Activated CD4-positive, CD25-positive, alpha-beta regulatory T cell treated with anti-CD3 and anti-CD28 coated beads, Interleukin-2, amount 50 U/mL, for 24 hours (primary cell): ENCODE data around the gene CBLIF.
"Not testable (repeated sequence)": the region's sequence is repeated elsewhere in the genome, so short reads cannot be mapped to it uniquely, and the experiment has no call there.

Experiments used
- ATAC-seq, 2 donors: fragments of 150-1000 bp; cut with Tn5 transposase; one replicate each; pipeline ENCODE4 v1.10.0; 2021; ENCODE audit warnings: mild to moderate bottlenecking in 1 of 2, moderate library complexity in 1 of 2

Gene CBLIF

DNA sequence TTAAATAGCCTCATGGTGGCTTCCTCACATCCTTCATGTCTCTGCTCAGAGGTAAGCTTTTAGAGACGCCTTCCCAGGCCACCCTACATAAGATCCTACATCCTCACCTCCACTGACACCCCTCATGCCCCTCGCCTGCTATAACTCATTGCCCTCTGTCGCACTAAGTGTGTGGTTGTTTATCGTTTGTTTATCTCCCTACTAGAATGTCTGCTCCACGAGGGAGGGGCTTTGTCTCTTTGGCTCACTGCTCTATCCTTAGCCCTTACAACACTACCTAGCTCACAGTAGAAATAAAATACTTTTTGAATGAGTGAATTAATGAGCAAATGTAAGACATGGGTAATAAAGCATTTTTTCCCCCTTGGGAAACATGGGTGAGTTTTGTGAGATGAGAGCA, 1.3 kb upstream of the CBLIF start:
- no peak for ATAC-seq

DNA sequence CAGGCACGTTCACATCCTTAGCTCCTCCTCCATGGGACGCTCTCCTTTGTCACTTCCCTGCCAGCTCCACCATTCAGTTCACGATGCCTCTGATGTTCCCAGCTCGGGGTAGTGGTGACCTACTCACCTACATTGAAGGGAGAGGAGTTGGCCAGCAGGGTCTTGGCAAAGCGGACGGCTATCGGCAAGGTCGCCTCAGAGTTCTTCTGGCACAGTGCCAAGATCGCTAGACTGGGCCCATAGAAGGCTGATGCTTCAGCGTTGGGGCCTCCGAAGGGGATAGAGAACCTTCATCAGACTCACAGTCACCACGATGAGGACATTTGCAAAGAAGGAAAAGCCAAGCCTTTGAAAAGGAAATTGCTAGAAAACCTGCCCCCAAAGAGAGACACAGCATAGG, 3.0 kb downstream of the CBLIF start:
- no peak for ATAC-seq

DNA sequence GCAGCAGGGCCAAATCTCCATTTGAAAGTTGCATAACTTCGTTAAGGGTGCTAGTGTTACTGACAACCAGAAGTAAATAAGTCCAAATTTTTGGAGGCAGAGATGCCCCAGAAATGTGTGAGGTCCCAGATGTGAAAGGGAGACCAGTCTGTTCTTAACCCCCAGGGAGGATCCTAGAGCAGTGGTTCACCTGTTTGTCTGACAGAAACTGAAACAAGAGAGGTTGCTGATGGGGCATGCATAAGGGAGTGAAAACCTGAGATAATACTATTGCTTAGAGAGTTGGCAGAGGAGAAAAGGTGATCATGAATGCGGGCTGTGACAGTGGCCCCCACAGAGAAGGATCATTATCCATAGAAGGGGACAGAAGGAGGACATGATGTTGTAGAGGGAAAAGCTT, 3.8 kb downstream of the CBLIF start:
- ATAC-seq, result no peak

DNA sequence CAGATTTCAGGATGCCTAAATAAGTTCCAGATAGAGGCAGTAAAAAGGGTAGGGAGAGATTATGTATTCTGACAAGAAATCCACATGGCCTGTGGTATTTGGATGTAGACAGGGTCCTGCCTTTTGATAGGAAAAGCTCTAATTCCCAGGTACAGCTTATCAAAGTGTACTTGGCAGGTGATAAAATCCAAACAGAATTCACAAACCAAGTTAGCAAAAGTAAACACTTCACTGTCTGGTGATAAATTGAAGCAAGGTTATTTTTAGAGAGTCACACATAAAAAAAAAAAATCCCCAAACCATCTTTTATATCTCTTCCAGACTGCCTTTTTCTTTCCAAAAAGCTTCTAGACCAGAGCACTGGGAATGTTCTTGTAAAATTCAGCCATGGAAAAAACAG, 5.7 kb downstream of the CBLIF start:
- no peak for ATAC-seq

DNA sequence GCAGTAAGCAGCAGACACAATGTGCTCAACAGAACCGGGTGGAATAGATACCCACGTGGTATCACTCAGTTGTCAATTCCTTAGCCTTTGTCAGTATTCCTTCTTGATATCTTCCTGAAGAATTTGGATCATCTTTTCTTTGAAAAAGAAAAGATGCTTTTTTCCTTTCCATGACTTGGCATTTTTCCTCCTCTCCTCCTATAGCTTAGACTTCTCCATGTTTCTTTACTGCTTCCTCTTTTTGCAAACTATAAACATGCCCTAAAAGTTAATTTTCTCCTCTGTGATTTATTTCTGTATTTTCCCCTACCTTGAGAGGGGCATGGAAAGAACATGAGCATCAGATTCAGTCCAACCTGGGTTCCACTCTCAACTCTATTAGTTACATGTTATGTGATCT, 11.7 kb downstream of the CBLIF start:
- no peak for ATAC-seq

DNA sequence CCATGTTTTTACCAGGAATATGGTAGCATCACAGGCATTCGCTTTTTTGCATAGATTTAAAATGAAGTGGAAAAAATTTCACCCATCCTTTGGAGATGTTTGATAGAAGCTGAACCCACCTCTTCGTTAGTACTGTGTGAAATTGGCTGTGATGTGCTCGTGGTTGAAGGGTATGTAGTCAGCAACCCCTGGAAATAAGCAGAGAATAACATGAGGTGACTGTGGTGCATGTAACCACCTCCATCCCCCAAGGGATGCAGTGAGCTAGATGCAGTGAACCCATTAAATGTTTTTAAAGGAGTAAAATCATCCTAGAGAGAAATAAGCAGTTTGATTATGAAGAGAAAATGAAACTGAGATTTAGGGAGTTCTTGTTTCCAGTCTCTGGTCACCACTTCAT, 15.9 kb downstream of the CBLIF start:
- ATAC-seq, result no peak

DNA sequence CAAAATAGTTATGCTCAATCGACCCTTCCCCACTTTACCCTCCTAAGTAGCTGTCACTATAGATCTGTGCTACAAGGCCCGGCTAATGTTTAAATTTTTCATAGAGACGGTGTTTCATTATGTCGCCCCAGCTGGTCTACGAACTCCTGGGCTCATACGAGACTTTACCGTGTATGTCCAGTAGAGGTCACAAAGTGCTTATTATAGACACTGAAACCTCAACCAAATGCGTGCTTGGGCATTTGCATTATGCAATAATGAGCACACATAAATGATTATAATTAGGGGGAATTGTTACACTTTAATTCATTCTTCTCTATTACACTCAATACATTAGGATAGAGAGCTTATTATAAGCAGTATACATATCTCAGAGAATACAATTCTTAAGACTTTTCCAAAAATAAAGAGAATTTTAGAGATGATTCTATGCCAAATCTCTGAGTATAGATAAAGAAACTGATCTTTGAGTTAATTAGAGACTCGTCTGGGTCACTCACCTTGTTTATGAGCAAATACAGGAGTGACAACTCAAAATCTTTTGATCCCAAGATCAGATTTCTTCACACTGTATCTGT, 22.2 kb downstream of the CBLIF start:
- ATAC-seq, result peak; percentile 21 to 58

DNA sequence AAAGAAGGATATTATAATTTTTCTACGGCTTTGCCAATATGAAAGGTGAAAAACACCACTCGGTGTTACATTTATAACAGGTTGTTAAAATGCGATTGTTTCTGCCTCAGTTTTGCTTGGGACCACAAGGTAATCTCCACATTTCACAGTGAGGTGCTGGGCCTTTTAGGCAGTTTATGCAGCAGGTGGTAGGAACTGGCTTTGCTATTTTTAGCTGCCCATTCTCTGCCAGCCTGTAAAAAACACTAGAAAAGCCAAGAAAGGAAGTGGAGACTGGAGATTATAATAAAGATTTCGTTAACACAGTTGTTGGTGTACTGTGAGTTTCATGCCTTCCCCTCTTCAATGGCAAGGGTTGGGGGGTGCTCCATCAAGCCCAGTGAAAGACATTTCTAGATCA, 26.7 kb downstream of the CBLIF start:
- ATAC-seq, result no peak

DNA sequence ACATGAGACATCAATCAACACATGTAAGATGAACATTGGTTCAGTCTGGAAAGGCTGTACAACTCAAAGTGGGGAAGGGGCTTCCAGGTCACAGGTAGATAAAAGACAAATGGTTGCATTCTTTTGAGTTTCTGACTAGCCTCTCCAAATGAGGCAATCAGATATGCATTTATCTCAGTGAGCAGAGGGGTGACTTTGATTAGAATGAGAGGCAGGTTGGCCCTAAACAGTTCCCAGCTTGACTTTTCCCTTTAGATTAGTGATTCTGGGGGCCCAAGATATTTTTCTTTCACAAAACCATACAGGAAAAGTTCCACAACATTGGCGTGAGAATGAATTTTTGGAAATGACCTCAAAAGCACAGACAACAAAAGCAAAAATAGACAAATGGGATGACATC, 28.9 kb downstream of the CBLIF start:
- not testable (repeated sequence) for ATAC-seq

DNA sequence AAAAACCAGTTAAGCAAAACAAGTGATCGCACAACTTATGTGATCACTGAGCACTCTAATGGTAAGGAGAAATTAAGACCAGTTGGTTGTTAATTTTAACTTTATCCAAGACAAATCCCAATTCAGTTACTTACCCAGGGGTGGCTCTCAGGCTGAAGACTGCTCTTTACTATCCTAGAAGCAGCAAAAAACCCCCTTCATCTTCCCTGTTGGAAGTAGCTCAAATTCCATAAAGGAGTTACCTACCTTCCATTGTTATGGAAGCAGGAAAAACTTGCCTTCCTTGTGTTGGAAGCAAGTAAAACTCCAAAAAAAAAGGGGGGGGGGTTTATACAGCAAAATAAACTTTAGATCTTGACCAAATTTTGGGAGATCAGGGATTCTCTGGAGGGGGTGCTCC, 29.5 kb downstream of the CBLIF start:
- ATAC-seq, result no peak

DNA sequence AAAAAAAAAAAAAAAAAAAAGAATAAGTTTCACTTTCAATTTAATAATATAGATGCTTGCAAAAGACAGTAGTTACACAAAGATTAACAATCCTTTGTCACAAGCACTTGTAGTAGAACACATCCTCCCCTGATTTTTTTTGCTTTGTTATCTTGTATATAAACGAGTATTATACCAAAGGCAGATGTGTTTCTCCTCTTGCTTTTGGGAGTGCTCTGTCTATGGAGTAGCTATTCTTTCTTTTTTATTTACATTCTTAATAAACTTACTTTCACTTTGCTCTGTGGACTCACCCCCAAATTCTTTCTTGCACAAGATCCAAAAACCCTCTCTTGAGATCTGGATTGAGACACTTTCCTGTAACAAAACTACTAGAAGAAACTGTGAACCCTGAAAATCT, 31.3 kb downstream of the CBLIF start:
- ATAC-seq, result no peak

DNA sequence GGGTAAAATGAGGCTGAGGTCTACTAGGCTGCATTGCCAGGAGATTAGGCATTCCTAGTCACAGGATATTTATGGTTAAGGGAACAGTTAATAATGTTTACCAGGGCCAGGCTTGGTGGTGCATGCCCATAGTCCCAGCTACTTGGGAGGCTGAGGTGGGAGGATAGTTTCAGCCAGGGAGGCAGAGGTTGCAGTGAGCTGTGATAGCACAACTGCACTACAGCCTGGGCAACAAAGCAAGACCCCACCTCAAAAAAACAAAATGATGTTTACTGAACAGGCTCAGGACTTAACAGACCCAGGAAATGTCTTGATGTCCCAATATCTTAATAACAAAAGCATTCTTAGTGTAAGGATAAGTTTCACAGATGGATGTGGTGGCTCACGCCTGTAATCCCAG, 31.9 kb downstream of the CBLIF start:
- no peak for ATAC-seq

DNA sequence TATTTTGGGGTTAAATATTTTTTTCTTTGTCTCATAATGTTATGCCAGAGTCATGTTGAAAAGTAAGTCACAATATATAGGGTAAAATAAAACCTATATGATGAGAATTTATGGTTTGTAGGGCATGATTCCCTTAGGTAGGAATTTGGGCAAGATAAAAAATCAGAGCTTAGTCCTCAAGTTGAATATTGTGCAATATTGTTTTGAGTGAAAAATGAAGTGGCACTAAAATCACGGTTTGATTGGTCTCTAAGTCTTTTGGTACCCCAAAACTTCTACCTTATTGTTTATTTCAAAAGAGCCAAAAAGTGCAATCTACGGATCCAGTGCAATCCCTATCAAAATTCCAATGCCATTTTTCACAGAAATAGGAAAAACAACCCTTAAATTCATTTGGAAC, 33.1 kb downstream of the CBLIF start:
- no peak for ATAC-seq

DNA sequence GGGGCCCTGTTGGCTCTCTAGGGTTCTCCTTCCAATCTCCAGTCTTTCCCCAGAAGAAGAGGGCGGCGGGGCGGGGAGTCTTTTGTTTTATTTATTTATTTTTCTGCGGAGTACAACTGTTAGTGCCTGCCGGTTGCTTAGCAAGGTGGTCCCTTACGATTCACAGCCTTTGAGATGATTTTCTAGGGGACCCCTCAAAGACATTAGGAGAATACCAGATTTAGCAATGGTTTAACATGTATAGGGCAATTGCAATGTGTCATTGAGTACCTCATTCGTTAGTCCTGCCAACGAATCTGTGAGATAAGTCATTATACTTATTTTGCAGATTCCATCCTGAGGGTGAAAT, 34.4 kb downstream of the CBLIF start:
- no peak for ATAC-seq

DNA sequence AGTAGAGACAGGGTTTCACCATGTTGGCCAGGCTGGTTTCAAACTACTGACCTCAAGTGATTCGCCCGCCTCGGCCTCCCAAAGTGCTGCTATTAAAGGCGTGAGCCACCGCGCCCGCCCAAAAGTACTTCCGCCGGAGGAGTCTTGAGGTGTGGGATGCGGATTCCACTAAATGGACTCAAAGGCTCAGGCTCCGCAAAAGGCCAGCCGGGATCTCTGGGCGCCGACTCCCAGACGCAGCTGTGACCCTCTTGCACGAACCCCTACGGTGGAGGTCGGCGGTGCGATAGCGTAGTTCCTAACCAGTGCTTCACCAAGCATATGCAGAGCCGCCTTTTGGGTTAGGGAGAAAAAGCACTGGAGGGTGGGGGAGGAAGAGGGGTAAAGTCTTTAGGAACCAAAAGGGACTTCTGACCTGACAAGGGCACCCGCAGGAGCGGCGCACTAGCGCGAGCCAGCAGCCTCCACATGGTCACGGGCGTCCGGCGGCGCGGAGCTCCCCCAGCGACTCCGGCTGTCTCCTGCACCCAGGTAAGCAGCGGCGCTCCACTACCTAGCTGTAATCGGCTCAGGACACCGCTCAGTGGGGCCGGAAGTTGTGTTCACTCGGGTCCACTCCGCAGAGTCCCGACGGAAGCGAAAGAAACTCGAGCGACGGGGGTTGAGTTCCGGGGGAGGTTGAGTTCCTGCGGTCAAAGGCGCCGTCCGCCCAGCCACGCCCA, 34.9 kb downstream of the CBLIF start, which contains the start of gene MRPL16:
Gene MRPL16 (minus strand): TSS at position 590 of the 722 bp plus-strand sequence. CDS start 120 bp downstream, at position 470.
- ATAC-seq, result peak; percentile 100

DNA sequence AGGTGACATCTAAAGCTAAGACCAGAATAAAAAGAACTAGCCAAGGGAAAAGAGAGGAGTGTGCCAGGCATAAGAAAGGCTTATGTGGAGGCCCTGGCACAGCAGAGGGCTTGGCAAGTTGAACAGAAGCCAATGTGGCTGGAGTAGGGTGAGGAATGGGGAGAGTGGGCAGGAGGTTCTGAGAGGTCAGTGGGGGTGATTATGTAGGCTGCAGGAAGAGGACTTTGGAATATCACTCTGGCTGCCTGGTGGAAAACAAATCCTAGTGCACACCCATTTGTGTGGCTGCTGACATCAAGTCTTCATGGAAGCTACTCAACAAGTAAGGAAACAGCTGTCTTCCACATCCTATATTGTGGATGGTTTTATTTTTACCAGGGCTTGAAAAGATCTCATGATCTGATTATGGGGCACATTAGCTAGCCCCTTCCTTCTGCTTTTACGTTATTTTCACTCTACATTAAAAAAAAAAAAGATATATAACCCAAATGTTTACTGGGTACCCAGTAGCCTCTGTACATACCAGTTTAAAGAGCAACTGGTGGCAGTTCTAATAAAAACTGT, 38.2 kb downstream of the CBLIF start:
- ATAC-seq, result no peak

DNA sequence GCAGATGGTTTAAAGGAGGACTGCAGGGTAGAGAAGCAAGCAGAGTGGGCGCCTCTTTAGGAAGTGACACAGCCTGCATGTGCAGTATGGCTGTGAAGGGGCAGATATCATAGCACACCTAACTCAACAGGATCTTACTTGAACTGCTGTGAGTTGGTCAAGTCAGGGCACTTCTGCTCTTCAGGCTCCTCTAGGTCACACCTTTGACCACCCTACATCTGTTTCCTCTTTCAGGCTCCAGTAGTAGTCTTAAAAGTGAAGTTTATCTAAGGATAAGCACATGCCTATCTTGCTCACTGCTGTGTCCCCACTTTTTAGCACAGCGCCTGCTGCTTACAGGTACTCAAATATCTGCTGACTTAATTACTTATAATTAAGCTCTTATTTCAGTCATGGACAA, 41.2 kb downstream of the CBLIF start:
- ATAC-seq, result no peak

DNA sequence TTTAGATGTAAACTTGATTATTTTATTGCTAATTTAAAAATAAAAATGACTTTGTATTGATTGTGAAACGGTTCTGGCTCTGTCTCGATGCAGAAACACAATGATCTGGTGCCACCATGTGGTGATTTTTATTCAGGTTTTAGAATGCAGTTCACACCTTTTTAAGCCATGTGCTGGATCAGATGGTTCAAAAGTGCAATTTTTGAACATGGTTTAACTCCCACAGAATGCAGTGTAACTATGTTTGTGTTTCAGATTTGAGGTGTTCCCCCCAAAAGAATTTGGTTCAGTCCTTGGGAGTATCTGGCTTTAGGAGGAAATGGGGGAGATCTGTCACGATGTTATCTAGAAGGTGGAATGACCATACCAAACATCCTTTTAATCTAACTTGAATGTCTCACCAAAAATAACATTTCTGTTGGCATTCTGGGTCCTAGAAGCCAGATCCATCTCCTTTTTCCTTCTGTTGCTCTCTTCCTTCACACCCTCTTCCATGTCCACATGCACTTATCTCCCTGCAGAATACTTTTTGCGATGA, 42.6 kb downstream of the CBLIF start:
- no peak for ATAC-seq

DNA sequence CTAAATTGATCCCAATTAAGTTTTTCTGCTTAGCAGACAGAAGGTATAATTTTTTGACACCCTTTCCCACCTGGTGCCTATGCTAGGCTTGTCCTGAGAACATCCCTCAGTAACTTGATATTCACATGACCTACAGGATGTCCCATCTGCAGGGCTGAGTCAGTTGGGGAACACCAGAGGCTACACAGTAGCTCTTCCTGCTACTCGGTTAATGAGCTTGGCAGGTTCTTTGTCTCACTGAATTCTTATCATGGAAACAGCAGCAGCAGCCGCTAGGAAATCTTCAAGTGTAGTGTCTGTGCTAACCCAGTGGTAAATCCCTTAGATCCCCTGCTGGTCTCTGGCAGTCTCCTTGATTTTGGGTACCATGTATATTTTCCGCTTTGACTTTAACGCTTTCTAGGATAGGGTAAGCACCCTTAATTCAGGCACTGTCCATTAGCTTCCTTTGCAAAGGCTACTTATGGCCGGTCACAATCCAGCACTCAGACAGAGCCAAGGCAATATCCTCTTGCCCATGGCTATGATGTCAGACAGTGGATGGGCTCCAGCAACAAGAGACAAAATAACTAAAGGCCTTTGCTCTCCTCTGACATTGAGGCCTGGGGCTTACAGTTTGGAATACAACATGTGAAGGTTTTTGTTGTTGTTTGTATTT, 43.2 kb downstream of the CBLIF start:
- no peak for ATAC-seq

DNA sequence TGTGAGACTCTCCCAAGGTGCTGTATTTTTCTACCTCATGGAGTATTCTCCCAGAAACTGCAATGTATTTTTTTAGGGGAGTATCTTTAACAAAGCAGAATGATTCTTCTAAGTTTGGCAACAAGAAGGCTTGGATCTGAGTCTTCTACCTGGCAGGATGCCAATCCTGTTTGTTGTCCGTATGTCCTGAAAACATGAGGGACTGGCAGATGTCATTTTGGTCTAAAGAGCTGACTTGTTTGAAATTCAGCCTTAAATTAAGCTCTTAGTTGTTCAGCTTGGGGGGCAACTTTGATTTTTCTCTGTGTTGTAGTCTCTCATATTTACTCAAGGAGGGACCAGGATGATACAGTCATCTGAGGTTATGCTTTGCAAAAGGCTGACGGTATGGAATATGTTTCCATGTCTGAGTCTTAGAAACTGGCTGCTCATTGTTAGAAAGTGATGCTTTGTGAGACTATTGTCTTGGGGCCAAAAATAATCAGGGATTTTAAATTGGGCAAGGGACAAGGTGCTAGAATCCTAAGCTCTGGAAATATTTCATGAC, 44.1 kb downstream of the CBLIF start:
- no peak for ATAC-seq

DNA sequence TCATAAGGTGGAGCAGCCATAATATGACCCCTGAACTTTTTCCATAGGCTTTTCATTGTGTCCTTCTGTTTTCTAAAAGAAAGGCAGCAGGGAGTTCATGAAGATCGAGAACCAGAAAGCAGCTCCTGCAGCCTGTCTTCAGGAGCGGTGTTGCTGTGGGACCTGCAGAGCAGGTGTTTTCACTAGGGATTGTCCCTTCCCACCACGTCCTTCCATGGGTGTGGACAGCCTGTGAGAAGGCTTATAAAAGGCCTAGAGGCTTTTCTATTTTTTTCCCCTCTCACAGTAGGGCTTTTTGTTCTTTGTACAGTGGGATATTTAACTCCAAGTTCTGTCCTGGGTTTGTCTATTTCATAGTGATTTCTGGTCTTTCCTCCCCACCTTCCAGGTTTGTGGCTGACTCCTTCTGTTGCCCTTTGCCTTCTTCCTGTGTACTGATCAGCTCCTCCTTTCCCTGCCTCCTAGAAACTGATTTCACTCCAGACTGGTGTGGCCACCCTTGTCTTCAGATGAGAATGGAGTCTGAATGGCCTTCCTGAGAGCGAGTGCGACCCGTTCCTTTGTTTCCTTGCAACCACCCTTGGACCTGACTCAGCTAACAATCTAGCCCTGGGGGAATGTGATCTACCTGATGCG, 44.8 kb downstream of the CBLIF start:
- no peak for ATAC-seq

DNA sequence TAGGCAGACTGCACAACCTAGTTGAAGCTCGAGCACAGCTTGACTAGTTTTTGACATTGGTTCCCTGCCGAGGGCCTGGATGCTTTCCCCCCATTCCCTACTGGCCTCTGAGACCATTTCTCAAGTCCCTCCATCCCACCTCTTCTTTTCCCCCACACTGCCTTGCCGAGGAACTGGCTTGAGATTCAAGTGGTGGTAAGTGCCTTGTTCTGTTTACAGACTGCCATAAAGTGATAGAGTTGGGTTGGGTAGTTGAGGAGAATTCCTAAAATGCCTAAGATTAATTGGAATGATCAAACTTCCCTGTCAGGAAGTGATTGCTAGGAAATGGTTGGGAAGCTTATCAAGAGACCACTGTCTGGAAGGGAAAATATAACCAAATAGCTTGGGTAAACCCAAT, 50.9 kb downstream of the CBLIF start:
- no peak for ATAC-seq

DNA sequence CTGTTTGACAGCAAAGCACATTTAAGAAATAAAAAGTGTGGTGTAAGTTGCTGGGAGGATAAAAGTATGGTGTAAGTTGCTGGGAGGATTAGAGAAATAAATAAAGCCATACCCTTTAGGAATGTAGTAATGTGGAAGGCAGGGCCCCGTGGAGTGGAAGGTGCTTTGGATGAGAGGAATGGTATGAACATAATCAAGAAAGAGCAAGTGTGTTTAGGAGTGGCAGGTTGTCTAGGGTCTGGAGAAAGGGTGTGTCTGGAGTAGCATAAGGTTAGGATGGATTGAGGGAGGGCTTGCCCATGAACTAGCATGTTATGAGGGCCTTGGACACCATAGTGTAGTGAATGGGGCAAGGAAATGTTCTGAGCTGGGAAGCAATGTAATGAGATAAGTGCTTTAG, 52.8 kb downstream of the CBLIF start:
- no peak for ATAC-seq
